ENCODE measurements around the gene ATG9B.

The ATG9B gene, protein sequence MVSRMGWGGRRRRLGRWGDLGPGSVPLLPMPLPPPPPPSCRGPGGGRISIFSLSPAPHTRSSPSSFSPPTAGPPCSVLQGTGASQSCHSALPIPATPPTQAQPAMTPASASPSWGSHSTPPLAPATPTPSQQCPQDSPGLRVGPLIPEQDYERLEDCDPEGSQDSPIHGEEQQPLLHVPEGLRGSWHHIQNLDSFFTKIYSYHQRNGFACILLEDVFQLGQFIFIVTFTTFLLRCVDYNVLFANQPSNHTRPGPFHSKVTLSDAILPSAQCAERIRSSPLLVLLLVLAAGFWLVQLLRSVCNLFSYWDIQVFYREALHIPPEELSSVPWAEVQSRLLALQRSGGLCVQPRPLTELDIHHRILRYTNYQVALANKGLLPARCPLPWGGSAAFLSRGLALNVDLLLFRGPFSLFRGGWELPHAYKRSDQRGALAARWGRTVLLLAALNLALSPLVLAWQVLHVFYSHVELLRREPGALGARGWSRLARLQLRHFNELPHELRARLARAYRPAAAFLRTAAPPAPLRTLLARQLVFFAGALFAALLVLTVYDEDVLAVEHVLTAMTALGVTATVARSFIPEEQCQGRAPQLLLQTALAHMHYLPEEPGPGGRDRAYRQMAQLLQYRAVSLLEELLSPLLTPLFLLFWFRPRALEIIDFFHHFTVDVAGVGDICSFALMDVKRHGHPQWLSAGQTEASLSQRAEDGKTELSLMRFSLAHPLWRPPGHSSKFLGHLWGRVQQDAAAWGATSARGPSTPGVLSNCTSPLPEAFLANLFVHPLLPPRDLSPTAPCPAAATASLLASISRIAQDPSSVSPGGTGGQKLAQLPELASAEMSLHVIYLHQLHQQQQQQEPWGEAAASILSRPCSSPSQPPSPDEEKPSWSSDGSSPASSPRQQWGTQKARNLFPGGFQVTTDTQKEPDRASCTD

DNA sequence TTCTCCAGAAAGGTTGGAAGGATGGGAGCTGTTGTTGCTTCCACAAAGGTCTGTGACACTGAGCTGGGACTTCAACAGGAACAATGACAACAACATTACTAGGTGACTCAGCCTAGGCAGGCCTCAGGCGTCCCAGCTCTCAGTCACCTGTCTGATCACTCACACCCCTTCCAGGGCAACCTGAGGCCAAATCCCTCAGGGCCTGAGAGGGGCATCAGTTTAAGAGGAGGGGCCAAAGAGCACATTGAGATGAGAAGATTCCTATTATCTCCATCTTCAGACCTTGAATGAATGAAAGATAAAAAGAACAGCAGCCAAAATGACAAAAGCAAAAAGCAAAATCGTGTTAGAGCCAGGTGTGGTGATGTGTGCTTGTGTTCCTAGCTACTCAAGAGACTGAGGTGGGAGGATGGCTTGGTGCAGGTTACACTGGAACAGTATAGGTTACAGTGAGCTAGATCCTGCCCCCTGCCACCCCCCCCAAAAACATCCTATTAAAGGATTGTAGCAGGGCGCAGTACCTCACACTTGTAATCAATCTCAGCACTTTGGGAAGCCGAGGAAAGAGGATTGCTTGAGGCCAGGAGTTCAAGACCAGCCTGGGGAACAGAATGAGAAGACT is at the start of gene ATG9B:
Gene ATG9B, minus strand, starts transcription at position 60 of the 622 bp plus-strand sequence. CDS start 71 bp downstream, outside the sequence.
- no peak within 1 kb of the TSS for H3K27ac ChIP-seq (ENCODE audit: low read length)
- H3K4me1 ChIP-seq (ENCODE audit: control insufficient read depth, insufficient read depth, low read length), result peaks cover 14% of the 10 kb centered on the region

GRCh38 chr7:151073990-151074389 is 49.7 kb upstream of the ATG9B start:
- no peaks in the 10 kb centered on the region for H3K27me3 ChIP-seq (ENCODE audit: control insufficient read depth in 1 of 2, insufficient read depth in 2 of 2, low read length in 2 of 2)
- H3K4me1 ChIP-seq (ENCODE audit: control insufficient read depth, insufficient read depth, low read length), result peaks cover 11% of the 10 kb centered on the region
- H3K36me3 ChIP-seq (ENCODE audit: control insufficient read depth in 2 of 2, insufficient read depth in 2 of 2, low read length in 2 of 2), result peaks cover 33 to 46% of the 10 kb centered on the region in 2 donors
- no peaks in the 10 kb centered on the region for H3K9me3 ChIP-seq (ENCODE audit: control insufficient read depth in 2 of 2, low read length in 2 of 2)
- H3K4me3 ChIP-seq (ENCODE audit: low read length in 2 of 2), result no peak overlapping the region
- H3K27ac ChIP-seq (ENCODE audit: low read length), result no peak overlapping the region
- no peak overlapping the region for H3K9ac ChIP-seq (ENCODE audit: low read length in 2 of 2)

More for the DNA sequence above, at the start of gene ATG9B:
- no peak within 1 kb of the TSS for H3K4me3 ChIP-seq (ENCODE audit: low read length in 2 of 2)
- no peaks in the 10 kb centered on the region for H3K36me3 ChIP-seq (ENCODE audit: control insufficient read depth in 2 of 2, insufficient read depth in 2 of 2, low read length in 2 of 2)
- no peaks in the 10 kb centered on the region for H3K9me3 ChIP-seq (ENCODE audit: control insufficient read depth in 2 of 2, low read length in 2 of 2)
- H3K27me3 ChIP-seq (ENCODE audit: control insufficient read depth in 1 of 2, insufficient read depth in 2 of 2, low read length in 2 of 2), result peaks cover 2 to 5% of the 10 kb centered on the region in 2 donors
- no peak within 1 kb of the TSS for H3K9ac ChIP-seq (ENCODE audit: low read length in 2 of 2)

GRCh38 chr7:151071032-151071866 is 47.0 kb upstream of the ATG9B start:
- no peak overlapping the region for H3K4me3 ChIP-seq (ENCODE audit: low read length in 2 of 2)
- H3K36me3 ChIP-seq (ENCODE audit: control insufficient read depth in 2 of 2, insufficient read depth in 2 of 2, low read length in 2 of 2), result peaks cover 49 to 57% of the 10 kb centered on the region in 2 donors
- no peak overlapping the region for H3K27ac ChIP-seq (ENCODE audit: low read length)
- no peaks in the 10 kb centered on the region for H3K4me1 ChIP-seq (ENCODE audit: control insufficient read depth, insufficient read depth, low read length)
- no peaks in the 10 kb centered on the region for H3K27me3 ChIP-seq (ENCODE audit: control insufficient read depth in 1 of 2, insufficient read depth in 2 of 2, low read length in 2 of 2)
- no peak overlapping the region for H3K9ac ChIP-seq (ENCODE audit: low read length in 2 of 2)
- H3K9me3 ChIP-seq (ENCODE audit: control insufficient read depth in 2 of 2, low read length in 2 of 2), result no peaks in the 10 kb centered on the region

GRCh38 chr7:151070574-151070960 is 46.3 kb upstream of the ATG9B start:
- no peak overlapping the region for H3K4me3 ChIP-seq (ENCODE audit: low read length in 2 of 2)

DNA sequence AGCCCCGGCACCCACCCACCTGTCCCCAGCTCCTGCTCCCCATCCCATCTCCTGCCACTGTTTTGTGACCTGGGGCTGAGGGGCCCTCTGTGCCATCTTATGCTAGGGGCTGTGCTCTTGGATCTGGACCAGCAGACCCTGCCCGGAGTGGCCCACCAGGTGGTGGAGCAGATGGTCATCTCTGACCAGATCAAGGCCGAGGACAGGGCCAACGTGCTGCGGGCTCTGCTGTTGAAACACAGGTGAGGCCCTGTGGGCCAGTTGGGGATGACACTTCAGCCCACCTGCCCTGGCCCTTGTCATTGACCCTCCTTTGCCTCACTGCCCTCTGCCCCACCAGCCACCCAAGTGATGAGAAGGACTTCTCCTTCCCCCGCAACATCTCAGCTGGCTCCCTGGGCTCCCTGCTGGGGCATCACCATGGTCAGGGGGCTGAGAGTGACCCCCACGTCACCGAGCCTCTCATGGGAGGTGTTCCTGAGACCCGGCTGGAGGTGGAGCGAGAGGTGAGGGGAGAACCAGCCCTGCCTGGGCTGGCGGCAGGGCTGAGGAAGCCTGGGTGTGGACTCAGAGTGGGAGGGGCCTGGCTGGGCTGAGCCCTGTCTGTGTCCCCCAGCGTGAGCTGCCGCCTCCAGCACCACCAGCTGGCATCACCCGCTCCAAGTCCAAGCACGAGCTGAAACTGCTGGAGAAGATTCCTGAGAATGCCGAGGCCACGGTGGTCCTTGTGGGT is 45.7 kb upstream of the ATG9B start:
- Histone ChIP-seq H3K36me3 (ENCODE audit: control insufficient read depth in 2 of 2, insufficient read depth in 2 of 2, low read length in 2 of 2) (peaks cover 52 to 54% of the 10 kb centered on the region in 2 donors), H3K4me3 (ENCODE audit: low read length in 2 of 2) (no peak overlapping the region), H3K27me3 (ENCODE audit: control insufficient read depth in 1 of 2, insufficient read depth in 2 of 2, low read length in 2 of 2) (no peaks in the 10 kb centered on the region), H3K27ac (ENCODE audit: low read length) (no peak overlapping the region), H3K9me3 (ENCODE audit: control insufficient read depth in 2 of 2, low read length in 2 of 2) (no peaks in the 10 kb centered on the region), H3K4me1 (ENCODE audit: control insufficient read depth, insufficient read depth, low read length) (no peaks in the 10 kb centered on the region), H3K9ac (ENCODE audit: low read length in 2 of 2) (no peak overlapping the region)

More at GRCh38 chr7:151070574-151070960, 46.3 kb upstream of the ATG9B start:
- no peaks in the 10 kb centered on the region for H3K27me3 ChIP-seq (ENCODE audit: control insufficient read depth in 1 of 2, insufficient read depth in 2 of 2, low read length in 2 of 2)
- H3K9ac ChIP-seq (ENCODE audit: low read length in 2 of 2), result no peak overlapping the region
- no peak overlapping the region for H3K27ac ChIP-seq (ENCODE audit: low read length)
- H3K36me3 ChIP-seq (ENCODE audit: control insufficient read depth in 2 of 2, insufficient read depth in 2 of 2, low read length in 2 of 2), result peaks cover 51 to 53% of the 10 kb centered on the region in 2 donors
- no peaks in the 10 kb centered on the region for H3K9me3 ChIP-seq (ENCODE audit: control insufficient read depth in 2 of 2, low read length in 2 of 2)
- no peaks in the 10 kb centered on the region for H3K4me1 ChIP-seq (ENCODE audit: control insufficient read depth, insufficient read depth, low read length)

DNA sequence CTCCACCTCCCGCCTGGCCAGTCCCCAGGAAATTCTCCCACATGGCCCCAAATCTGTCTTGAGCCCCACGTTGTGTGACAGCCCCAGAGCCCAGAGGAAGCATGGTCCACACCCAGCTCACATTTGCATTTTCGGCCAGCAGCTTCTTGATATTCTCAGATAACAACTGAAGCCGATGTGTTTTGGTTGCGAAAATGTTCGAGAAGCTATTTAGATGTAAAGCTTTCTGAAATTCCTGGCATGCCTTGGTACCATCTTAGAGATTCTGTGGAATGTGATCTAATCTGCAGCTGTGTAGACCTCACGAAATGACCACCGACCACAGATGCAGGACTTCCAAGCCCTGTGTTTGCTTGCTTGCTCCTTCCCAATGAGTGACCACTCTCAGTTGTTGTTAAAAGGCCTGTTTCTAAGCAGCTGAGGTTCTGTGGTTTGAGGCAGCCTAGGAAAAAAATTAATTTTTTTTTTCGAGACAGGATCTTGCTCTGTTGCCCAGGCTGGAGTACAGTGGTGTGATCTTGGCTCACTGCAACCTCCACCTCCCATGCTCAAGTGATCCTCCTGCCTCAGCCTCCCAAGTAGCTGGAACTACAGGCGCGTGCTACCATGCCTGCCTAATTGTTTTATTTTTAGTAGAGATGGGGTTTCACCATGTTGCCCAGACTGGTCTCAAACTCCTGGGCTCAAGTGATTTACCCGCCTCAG is 43.9 kb upstream of the ATG9B start:
- Histone ChIP-seq H3K36me3 (ENCODE audit: control insufficient read depth in 2 of 2, insufficient read depth in 2 of 2, low read length in 2 of 2) (peaks cover 48 to 49% of the 10 kb centered on the region in 2 donors), H3K9me3 (ENCODE audit: control insufficient read depth in 2 of 2, low read length in 2 of 2) (no peaks in the 10 kb centered on the region), H3K4me1 (ENCODE audit: control insufficient read depth, insufficient read depth, low read length) (peaks cover 3% of the 10 kb centered on the region), H3K9ac (ENCODE audit: low read length in 2 of 2) (no peak overlapping the region), H3K27me3 (ENCODE audit: control insufficient read depth in 1 of 2, insufficient read depth in 2 of 2, low read length in 2 of 2) (no peaks in the 10 kb centered on the region), H3K4me3 (ENCODE audit: low read length in 2 of 2) (no peak overlapping the region), H3K27ac (ENCODE audit: low read length) (no peak overlapping the region)

DNA sequence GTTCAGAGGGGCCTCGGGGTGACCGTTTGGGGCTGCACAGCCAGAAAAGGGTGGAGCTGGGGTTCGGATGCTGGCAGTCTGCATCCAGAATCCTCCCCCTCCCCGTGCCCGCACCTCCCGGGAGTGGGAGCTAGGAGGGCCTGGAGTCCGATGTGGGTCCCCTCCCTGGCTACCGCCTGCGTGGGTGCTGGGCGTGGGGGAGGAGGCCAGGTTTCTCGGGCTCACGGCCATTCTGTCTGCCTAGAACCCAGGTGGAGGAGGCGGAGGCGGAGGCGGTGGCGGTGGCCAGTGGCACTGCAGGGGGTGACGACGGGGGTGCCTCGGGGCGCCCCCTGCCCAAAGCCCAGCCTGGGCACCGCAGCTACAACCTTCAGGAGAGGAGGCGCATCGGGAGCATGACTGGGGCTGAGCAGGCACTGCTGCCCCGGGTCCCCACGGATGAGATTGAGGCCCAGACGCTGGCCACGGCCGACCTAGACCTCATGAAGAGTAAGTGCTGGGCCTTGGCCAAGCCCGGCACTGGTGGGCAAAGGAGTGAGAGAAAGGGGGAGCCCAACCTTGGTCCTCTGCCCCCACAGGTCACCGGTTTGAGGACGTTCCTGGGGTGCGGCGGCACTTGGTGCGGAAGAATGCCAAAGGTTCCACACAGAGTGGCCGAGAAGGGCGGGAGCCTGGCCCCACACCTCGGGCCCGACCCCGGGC is 42.1 kb upstream of the ATG9B start:
- H3K36me3 ChIP-seq (ENCODE audit: control insufficient read depth in 2 of 2, insufficient read depth in 2 of 2, low read length in 2 of 2), result peaks cover 42 to 44% of the 10 kb centered on the region in 2 donors
- peaks cover 19% of the 10 kb centered on the region for H3K4me1 ChIP-seq (ENCODE audit: control insufficient read depth, insufficient read depth, low read length)
- no peaks in the 10 kb centered on the region for H3K27me3 ChIP-seq (ENCODE audit: control insufficient read depth in 1 of 2, insufficient read depth in 2 of 2, low read length in 2 of 2)
- H3K9me3 ChIP-seq (ENCODE audit: control insufficient read depth in 2 of 2, low read length in 2 of 2), result no peaks in the 10 kb centered on the region
- no peak overlapping the region for H3K27ac ChIP-seq (ENCODE audit: low read length)
- no peak overlapping the region for H3K9ac ChIP-seq (ENCODE audit: low read length in 2 of 2)
- no peak overlapping the region for H3K4me3 ChIP-seq (ENCODE audit: low read length in 2 of 2)

- Histone ChIP-seq H3K36me3 (ENCODE audit: control insufficient read depth in 2 of 2, insufficient read depth in 2 of 2, low read length in 2 of 2) (peaks cover 39% of the 10 kb centered on the region in 2 donors), H3K9ac (ENCODE audit: low read length in 2 of 2) (no peak overlapping the region), H3K9me3 (ENCODE audit: control insufficient read depth in 2 of 2, low read length in 2 of 2) (no peaks in the 10 kb centered on the region), H3K27ac (ENCODE audit: low read length) (no peak overlapping the region), H3K27me3 (ENCODE audit: control insufficient read depth in 1 of 2, insufficient read depth in 2 of 2, low read length in 2 of 2) (no peaks in the 10 kb centered on the region), H3K4me1 (ENCODE audit: control insufficient read depth, insufficient read depth, low read length) (peaks cover 28% of the 10 kb centered on the region), H3K4me3 (ENCODE audit: low read length in 2 of 2) (no peak overlapping the region)
These were observed 41.2 kb upstream of the ATG9B start for GRCh38 chr7:151065516-151065915.

DNA sequence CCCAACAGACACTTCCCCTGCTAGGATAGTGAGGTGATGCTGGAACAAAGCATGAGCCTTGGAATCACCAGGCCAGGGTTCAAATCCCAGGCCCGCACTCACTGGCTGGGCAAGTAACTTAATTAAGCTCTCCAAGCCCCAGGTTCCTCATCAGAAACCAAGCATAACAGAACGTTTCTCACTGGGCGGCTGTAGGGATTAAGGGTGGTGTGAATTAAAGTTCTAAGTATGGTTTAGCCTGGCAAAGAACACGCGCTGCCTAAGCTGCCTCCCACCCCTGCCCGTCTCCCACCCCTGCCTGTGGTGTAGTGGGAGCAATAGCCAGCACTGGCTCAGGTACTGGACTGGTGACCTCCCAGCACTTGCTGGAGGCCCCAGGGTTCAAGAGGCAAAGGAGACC is 40.7 kb upstream of the ATG9B start:
- no peak overlapping the region for H3K4me3 ChIP-seq (ENCODE audit: low read length in 2 of 2)
- H3K36me3 ChIP-seq (ENCODE audit: control insufficient read depth in 2 of 2, insufficient read depth in 2 of 2, low read length in 2 of 2), result peaks cover 34% of the 10 kb centered on the region in 2 donors
- H3K27me3 ChIP-seq (ENCODE audit: control insufficient read depth in 1 of 2, insufficient read depth in 2 of 2, low read length in 2 of 2), result no peaks in the 10 kb centered on the region
- no peak overlapping the region for H3K27ac ChIP-seq (ENCODE audit: low read length)
- H3K4me1 ChIP-seq (ENCODE audit: control insufficient read depth, insufficient read depth, low read length), result peaks cover 31% of the 10 kb centered on the region
- H3K9ac ChIP-seq (ENCODE audit: low read length in 2 of 2), result no peak overlapping the region
- no peaks in the 10 kb centered on the region for H3K9me3 ChIP-seq (ENCODE audit: control insufficient read depth in 2 of 2, low read length in 2 of 2)
